ENCODE data around the gene OR2S2.
A peak's percentile ranks its signal among the peaks of the same experiment; 100 is the strongest.

Gene OR2S2

DNA sequence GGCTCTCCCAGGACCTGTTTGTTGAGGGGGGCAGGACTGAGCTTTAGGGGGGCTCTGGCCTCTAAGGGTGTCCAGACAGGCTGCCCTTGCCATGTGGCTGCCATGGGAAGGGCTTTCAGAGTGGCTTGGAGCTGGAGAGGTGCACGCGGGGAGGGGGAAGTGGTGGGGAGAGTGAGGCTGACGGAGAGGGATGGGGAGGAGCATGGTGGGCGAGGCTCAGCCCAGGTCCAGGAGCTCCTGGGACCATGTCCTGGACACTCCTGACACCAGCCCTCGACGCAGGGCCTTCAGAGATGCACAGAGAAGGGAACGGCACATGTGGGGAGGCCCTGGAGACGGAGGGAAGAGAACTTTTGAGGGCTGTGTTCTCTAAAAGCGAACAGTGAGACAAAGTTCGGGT is 46.3 kb downstream of the OR2S2 start:
- TF ChIP-seq FOXP2 (optimal IDR thresholded peaks at IDR 0.05; ENCODE audit: control extremely low read depth, extremely low read length, insufficient read depth) (no peak), EZH2 (IDR thresholded peaks at IDR 0.05) (no peak), POLR2AphosphoS5 (IDR thresholded peaks at IDR 0.05; ENCODE audit: borderline replicate concordance, low read depth, low read length) (no peak)
- H3K9ac ChIP-seq (ENCODE audit: insufficient read length), result no peak overlapping the region
- no peak overlapping the region for H3K4me3 ChIP-seq
- no peaks in the 10 kb centered on the region for H3K9me3 ChIP-seq (ENCODE audit: low read depth, low read length)
- no peak overlapping the region for H3K27ac ChIP-seq
- DNase-seq (ENCODE audit: low read depth, low spot score), result no peak
- no peaks in the 10 kb centered on the region for H3K36me3 ChIP-seq (ENCODE audit: insufficient read depth, low read length)

DNA sequence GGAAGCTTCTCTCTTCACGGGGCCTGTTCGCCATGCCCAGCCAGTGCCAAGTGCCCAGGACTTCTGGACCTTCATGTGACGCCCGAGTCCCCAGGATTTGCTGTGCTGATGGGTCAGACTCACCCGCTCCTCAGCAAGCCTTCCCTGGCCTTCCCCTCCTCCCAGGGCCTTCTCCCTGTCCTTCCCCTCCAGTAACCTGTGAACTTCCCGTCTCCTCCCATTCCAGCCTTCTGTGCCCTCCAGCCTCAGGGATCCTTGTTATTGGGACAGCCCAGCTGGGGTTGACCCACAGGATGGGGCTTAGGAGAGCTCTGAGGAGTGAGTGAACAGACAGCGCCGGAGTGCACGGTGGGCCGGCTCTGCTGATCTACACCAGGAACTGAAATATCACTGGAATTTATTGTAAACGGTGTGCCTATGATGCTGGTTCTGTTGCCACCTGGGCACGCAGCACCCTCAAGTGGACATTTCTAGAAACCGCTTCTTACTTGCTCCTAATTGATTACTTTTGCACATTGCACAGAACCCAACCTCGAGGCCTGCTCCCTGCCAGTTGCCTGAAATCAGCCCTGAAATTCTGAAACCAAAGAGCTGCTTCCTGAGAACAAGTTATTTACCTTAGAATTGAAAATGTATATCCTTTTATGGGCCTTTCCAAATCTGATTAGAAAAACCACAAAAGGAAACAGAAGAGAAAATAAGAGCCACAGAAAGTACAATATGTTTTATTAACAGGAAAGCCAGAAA is 47.2 kb downstream of the OR2S2 start:
- DNase-seq (ENCODE audit: low read depth, low spot score), result peak; percentile 6
- Histone ChIP-seq H3K36me3 (ENCODE audit: insufficient read depth, low read length) (no peaks in the 10 kb centered on the region), H3K27ac (no peak overlapping the region), H3K4me3 (no peak overlapping the region), H3K9ac (ENCODE audit: insufficient read length) (no peak overlapping the region), H3K9me3 (ENCODE audit: low read depth, low read length) (no peaks in the 10 kb centered on the region)
- TF ChIP-seq EZH2 (IDR thresholded peaks at IDR 0.05), result no peak
- no peak for TF ChIP-seq POLR2AphosphoS5 (IDR thresholded peaks at IDR 0.05; ENCODE audit: borderline replicate concordance, low read depth, low read length)
- no peak for TF ChIP-seq FOXP2 (optimal IDR thresholded peaks at IDR 0.05; ENCODE audit: control extremely low read depth, extremely low read length, insufficient read depth)

DNA sequence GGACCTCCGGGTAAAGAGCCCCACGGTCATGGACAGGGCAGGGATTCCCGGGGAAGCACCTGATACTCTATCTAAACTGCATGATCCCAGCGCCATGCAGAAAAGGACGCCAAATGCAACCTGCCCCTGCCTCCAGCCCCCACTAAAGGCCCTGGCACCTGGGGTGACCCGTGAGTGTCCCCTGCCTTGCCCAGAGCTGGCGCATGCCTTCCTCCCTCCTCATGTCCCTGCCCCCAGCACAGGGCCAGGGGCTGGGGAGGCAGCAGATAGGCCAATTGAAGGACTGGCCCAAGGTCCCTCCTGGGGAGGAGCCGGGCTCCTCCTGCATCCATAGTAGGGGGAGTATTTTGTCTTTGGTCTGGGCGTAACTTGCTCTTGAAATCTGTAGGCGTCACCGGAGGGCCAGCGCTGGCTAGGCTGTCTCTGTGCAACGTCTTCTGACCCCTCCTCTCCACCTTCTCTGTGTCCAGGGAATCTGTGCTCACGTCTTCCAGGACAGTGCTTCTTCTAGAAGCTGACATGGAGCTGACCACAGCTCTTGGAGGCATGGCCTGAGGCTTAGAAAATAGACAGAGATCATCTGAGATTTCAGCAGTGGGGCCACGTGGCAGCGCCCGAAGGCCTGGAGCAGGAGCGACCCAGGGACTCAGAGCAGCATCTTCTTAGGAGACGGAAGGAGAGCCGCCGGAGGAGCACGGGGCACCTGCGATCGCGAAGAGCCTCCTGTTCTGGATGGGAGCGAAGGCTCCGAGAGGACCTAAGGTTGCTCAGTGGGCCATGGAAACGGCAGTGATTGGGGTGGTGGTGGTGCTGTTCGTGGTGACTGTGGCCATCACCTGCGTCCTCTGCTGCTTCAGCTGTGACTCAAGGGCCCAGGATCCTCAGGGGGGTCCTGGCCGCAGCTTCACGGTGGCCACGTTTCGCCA is 48.0 kb downstream of the OR2S2 start:
- TF ChIP-seq FOXP2 (optimal IDR thresholded peaks at IDR 0.05; ENCODE audit: control extremely low read depth, extremely low read length, insufficient read depth), result no peak
- no peak for TF ChIP-seq EZH2 (IDR thresholded peaks at IDR 0.05)
- TF ChIP-seq POLR2AphosphoS5 (IDR thresholded peaks at IDR 0.05; ENCODE audit: borderline replicate concordance, low read depth, low read length), result no peak
- H3K9me3 ChIP-seq (ENCODE audit: low read depth, low read length), result no peaks in the 10 kb centered on the region
- no peak overlapping the region for H3K27ac ChIP-seq
- no peak for DNase-seq (ENCODE audit: low read depth, low spot score)
- H3K4me3 ChIP-seq, result no peak overlapping the region
- no peak overlapping the region for H3K9ac ChIP-seq (ENCODE audit: insufficient read length)
- H3K36me3 ChIP-seq (ENCODE audit: insufficient read depth, low read length), result no peaks in the 10 kb centered on the region

DNA sequence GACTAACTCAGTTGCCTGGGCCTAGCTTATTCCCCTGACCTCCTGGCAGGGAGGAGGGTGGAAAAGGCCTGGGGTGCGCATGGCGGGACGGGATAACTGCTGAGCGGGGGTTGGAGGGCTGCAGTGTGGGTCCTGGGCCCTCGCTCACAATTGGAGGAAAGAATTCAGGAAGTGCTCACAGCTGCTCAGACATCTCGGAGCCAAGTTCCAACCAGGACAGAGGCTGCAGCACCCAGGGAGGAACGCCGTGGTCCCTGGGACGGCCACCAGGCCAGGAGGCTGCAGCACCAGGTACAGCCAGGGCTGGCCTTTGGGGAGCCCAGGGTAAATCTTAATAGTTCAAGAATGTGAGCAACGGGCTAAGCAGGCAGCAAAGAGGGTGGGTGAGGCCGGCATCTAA is 48.7 kb downstream of the OR2S2 start, which contains the start of gene SPAAR:
TSS of gene SPAAR (plus strand) at position 217 of the 400 bp plus-strand sequence. CDS start 974 bp downstream, outside the sequence.
- no peaks in the 10 kb centered on the region for H3K9me3 ChIP-seq (ENCODE audit: low read depth, low read length)
- no peak for DNase-seq (ENCODE audit: low read depth, low spot score)
- H3K4me3 ChIP-seq, result peak within 1 kb of the TSS; percentile 45; the same call in 1 of the 2 replicates
- H3K27ac ChIP-seq, result no peak within 1 kb of the TSS; the same call in 1 of the 2 replicates
- no peak for TF ChIP-seq POLR2AphosphoS5 (IDR thresholded peaks at IDR 0.05; ENCODE audit: borderline replicate concordance, low read depth, low read length)
- no peak within 1 kb of the TSS for H3K9ac ChIP-seq (ENCODE audit: insufficient read length)
- no peaks in the 10 kb centered on the region for H3K36me3 ChIP-seq (ENCODE audit: insufficient read depth, low read length)

DNA sequence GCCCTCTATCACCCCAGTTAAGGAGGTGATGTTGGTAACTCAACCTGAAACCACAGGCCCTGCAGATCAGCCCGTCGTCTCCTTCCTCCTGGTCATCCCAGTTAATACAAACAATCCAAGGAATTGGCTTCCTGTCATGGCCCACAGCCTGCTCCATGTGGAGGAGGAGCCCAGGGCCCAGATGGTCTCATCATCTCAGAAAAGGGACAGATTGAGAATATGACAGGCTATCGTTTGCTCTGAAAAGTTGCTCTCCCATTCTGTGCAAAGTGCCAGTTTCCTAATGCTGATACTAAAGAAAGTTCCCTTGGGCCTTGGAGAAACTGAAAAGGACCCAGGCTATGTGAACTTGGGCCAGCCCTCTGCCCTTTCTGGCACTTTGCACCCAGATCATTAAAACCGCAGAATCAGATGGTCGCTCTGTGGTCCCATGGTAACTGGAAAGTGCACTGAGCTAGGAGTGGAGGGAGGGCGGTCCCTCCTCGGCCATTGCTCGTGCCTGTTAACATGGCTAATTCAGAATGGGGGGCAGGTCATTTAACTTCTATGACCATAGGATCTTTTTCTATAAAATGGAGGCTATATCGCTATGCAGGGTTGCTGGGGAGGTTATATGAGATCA is 49.3 kb downstream of the OR2S2 start:
- DNase-seq (ENCODE audit: low read depth, low spot score), result no peak

DNA sequence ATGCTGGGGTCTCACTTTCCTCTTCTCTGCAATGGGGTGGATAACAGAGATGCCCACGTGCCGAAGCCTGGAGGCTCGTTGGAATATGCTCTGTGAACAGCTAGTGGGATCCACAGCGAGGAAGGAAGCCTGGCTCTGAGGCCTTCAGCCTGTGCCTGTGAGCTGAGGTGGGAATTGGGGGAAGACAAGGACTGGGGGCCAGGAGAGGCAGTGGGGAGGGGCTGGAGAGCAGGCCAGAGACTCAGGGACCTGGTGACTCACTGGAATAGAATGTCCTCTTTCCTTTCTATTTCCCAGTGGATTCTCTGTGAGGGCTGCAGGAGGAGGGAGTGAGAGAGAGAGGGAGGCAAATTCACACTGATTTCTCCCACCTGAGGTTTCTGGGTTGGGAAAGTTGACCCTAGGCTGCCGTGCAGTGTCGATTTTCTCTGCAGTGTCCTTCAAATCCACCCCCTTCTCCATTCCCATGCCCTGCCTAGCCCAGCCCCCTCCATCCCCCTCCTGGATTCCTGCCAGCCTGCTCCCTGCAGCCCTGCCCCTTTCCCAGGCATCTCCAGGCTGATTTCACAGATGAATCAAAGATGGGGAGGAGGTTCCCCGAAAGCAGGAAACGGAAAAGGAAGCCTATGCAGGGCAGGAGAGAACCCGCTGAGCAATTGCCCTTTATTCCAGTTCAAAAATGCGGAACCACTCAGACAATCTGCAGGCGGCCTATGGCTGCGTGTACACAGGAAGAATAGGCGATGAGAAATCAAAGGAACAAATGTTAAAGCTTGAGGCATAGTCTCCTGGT is 50.0 kb downstream of the OR2S2 start:
- H3K36me3 ChIP-seq (ENCODE audit: insufficient read depth, low read length), result no peaks in the 10 kb centered on the region
- H3K4me3 ChIP-seq, result peak overlapping the region; percentile 45
- H3K27ac ChIP-seq, result no peak overlapping the region; the same call in 1 of the 2 replicates
- no peak overlapping the region for H3K9ac ChIP-seq (ENCODE audit: insufficient read length)
- peak; percentile 28 for DNase-seq (ENCODE audit: low read depth, low spot score)
- H3K9me3 ChIP-seq (ENCODE audit: low read depth, low read length), result no peaks in the 10 kb centered on the region
- TF ChIP-seq EZH2 (IDR thresholded peaks at IDR 0.05) (no peak), POLR2AphosphoS5 (IDR thresholded peaks at IDR 0.05; ENCODE audit: borderline replicate concordance, low read depth, low read length) (no peak), FOXP2 (optimal IDR thresholded peaks at IDR 0.05; ENCODE audit: control extremely low read depth, extremely low read length, insufficient read depth) (no peak)

More for the DNA sequence above, 49.3 kb downstream of the OR2S2 start:
- Histone ChIP-seq H3K4me3 (peak overlapping the region; percentile 45; the same call in 1 of the 2 replicates), H3K36me3 (ENCODE audit: insufficient read depth, low read length) (no peaks in the 10 kb centered on the region), H3K27ac (no peak overlapping the region; the same call in 1 of the 2 replicates), H3K9me3 (ENCODE audit: low read depth, low read length) (no peaks in the 10 kb centered on the region), H3K9ac (ENCODE audit: insufficient read length) (no peak overlapping the region)
- TF ChIP-seq EZH2 (IDR thresholded peaks at IDR 0.05), result no peak
- no peak for TF ChIP-seq POLR2AphosphoS5 (IDR thresholded peaks at IDR 0.05; ENCODE audit: borderline replicate concordance, low read depth, low read length)
- no peak for TF ChIP-seq FOXP2 (optimal IDR thresholded peaks at IDR 0.05; ENCODE audit: control extremely low read depth, extremely low read length, insufficient read depth)

Data from SK-N-MC (cell line).